ENCODE data around the gene RAD23B. TPM values are rescaled to one million over a fixed set of nuclear protein-coding genes. Genes with fewer than 3 reads are reported as not detected.
A peak's percentile ranks its signal among the peaks of the same experiment; 100 is the strongest.

Gene RAD23B
- total and polyA plus RNA-seq, 2 of the 13 experiments (the other 11 are each of a cell fraction or from before 2014, with no cell fraction given), result 133 to 156 TPM

DNA sequence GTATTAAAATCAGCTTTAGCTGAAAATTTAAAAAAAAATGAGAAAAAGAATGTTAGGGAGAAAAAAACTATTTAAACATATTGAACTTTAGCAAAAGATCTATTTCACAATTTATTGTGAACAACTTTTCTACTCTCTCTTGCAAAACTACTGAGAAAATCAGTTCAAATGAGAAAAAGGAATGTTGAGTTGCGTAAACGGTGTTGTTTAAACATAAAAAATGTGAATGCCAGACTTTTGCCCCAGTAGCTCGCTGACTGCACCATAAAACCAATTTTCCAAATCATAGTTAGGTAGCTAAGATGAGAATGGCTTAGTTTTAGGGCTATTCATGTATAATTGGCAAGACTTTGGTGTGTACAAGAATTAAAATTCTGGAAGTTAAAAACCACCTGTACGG is 13.4 kb upstream of the RAD23B start (continued):
- TF ChIP-seq, protein P1, sequence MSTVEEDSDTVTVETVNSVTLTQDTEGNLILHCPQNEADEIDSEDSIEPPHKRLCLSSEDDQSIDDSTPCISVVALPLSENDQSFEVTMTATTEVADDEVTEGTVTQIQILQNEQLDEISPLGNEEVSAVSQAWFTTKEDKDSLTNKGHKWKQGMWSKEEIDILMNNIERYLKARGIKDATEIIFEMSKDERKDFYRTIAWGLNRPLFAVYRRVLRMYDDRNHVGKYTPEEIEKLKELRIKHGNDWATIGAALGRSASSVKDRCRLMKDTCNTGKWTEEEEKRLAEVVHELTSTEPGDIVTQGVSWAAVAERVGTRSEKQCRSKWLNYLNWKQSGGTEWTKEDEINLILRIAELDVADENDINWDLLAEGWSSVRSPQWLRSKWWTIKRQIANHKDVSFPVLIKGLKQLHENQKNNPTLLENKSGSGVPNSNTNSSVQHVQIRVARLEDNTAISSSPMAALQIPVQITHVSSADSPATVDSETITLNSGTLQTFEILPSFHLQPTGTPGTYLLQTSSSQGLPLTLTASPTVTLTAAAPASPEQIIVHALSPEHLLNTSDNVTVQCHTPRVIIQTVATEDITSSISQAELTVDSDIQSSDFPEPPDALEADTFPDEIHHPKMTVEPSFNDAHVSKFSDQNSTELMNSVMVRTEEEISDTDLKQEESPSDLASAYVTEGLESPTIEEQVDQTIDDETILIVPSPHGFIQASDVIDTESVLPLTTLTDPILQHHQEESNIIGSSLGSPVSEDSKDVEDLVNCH (CRISPR knock-in tag; IDR thresholded peaks at IDR 0.05), result no peak
- TF ChIP-seq TOE1 (CRISPR knock-in tag; IDR thresholded peaks at IDR 0.05) (no peak), ZNF605 (CRISPR knock-in tag; IDR thresholded peaks at IDR 0.05) (no peak), STAG1 (CRISPR knock-in tag; IDR thresholded peaks at IDR 0.05) (no peak), BRD4 (CRISPR knock-in tag; IDR thresholded peaks at IDR 0.05) (no peak), ZNF709 (CRISPR knock-in tag; IDR thresholded peaks at IDR 0.05) (no peak), TOPORS (CRISPR knock-in tag; IDR thresholded peaks at IDR 0.05) (no peak), KDM5A (IDR thresholded peaks at IDR 0.05; ENCODE audit: borderline replicate concordance, low read length) (no peak), KLF13 (CRISPR knock-in tag; IDR thresholded peaks at IDR 0.05) (no peak), RAD51 (IDR thresholded peaks at IDR 0.05; ENCODE audit: borderline replicate concordance) (no peak), RNF2 (conservative IDR thresholded peaks at IDR 0.05; ENCODE audit: low read depth) (no peak), GZF1 (CRISPR knock-in tag; IDR thresholded peaks at IDR 0.05) (no peak), ZNF564 (CRISPR knock-in tag; IDR thresholded peaks at IDR 0.05) (no peak), DR1 (CRISPR knock-in tag; IDR thresholded peaks at IDR 0.05) (no peak), SUZ12 (IDR thresholded peaks at IDR 0.05; ENCODE audit: low read depth, low read length) (no peak), FOXA3 (CRISPR knock-in tag; IDR thresholded peaks at IDR 0.05) (peak; percentile 83), ZNF891 (CRISPR knock-in tag; IDR thresholded peaks at IDR 0.05) (no peak), HIVEP1 (CRISPR knock-in tag; IDR thresholded peaks at IDR 0.05) (no peak), GABPB1 (CRISPR knock-in tag; IDR thresholded peaks at IDR 0.05) (no peak), PHF21A (CRISPR knock-in tag; IDR thresholded peaks at IDR 0.05) (no peak), RFX3 (CRISPR knock-in tag; IDR thresholded peaks at IDR 0.05) (no peak), ZNF263 (CRISPR knock-in tag; IDR thresholded peaks at IDR 0.05) (no peak), GTF3A (CRISPR knock-in tag; conservative IDR thresholded peaks at IDR 0.05) (no peak)
- TF ChIP-seq, protein P2, sequence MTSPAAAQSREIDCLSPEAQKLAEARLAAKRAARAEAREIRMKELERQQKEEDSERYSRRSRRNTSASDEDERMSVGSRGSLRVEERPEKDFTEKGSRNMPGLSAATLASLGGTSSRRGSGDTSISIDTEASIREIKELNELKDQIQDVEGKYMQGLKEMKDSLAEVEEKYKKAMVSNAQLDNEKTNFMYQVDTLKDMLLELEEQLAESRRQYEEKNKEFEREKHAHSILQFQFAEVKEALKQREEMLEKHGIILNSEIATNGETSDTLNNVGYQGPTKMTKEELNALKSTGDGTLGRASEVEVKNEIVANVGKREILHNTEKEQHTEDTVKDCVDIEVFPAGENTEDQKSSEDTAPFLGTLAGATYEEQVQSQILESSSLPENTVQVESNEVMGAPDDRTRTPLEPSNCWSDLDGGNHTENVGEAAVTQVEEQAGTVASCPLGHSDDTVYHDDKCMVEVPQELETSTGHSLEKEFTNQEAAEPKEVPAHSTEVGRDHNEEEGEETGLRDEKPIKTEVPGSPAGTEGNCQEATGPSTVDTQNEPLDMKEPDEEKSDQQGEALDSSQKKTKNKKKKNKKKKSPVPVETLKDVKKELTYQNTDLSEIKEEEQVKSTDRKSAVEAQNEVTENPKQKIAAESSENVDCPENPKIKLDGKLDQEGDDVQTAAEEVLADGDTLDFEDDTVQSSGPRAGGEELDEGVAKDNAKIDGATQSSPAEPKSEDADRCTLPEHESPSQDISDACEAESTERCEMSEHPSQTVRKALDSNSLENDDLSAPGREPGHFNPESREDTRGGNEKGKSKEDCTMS (CRISPR knock-in tag; conservative IDR thresholded peaks at IDR 0.05), result no peak
- TF ChIP-seq, protein P3, sequence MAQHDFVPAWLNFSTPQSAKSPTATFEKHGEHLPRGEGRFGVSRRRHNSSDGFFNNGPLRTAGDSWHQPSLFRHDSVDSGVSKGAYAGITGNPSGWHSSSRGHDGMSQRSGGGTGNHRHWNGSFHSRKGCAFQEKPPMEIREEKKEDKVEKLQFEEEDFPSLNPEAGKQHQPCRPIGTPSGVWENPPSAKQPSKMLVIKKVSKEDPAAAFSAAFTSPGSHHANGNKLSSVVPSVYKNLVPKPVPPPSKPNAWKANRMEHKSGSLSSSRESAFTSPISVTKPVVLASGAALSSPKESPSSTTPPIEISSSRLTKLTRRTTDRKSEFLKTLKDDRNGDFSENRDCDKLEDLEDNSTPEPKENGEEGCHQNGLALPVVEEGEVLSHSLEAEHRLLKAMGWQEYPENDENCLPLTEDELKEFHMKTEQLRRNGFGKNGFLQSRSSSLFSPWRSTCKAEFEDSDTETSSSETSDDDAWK (CRISPR knock-in tag; IDR thresholded peaks at IDR 0.05), result no peak
- TF ChIP-seq, protein P4, sequence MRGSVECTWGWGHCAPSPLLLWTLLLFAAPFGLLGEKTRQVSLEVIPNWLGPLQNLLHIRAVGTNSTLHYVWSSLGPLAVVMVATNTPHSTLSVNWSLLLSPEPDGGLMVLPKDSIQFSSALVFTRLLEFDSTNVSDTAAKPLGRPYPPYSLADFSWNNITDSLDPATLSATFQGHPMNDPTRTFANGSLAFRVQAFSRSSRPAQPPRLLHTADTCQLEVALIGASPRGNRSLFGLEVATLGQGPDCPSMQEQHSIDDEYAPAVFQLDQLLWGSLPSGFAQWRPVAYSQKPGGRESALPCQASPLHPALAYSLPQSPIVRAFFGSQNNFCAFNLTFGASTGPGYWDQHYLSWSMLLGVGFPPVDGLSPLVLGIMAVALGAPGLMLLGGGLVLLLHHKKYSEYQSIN (CRISPR knock-in tag; IDR thresholded peaks at IDR 0.05; ENCODE audit: borderline replicate concordance), result no peak
- TF ChIP-seq, protein P5, sequence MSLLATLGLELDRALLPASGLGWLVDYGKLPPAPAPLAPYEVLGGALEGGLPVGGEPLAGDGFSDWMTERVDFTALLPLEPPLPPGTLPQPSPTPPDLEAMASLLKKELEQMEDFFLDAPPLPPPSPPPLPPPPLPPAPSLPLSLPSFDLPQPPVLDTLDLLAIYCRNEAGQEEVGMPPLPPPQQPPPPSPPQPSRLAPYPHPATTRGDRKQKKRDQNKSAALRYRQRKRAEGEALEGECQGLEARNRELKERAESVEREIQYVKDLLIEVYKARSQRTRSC (CRISPR knock-in tag; IDR thresholded peaks at IDR 0.05; ENCODE audit: low read depth), result no peak

Measured in HepG2 (cell line).